ENCODE measurements around the gene RUFY3.
"Not testable (repeated sequence)": the region's sequence is repeated elsewhere in the genome, so short reads cannot be mapped to it uniquely, and the experiment has no call there.

Gene RUFY3

DNA sequence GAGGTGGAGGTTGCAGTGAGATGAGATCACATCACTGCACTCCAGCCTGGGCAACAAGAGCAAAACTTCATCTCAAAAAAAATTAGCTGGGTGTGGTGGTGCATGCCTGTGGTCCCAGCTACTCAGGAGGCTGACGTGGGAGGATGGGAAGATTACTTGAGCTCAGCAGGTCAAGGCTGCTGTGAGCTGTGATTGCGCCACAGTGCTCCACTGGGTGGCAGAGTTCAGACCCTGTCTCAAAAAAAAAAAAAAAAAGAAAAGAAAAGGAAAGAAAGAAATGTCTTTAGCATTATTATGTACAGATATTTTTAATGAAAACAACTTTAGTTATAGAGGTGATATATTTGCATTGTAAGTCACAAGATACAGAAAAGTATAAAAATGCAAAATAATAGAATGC, 14.2 kb downstream of the RUFY3 start:
- peak; percentile 40 for DNase-seq (ENCODE audit: low read depth)

- DNase-seq (ENCODE audit: low read depth): no peak
Measured at GRCh38 chr4:70737006-70737405, 15.2 kb downstream of the RUFY3 start.

DNA sequence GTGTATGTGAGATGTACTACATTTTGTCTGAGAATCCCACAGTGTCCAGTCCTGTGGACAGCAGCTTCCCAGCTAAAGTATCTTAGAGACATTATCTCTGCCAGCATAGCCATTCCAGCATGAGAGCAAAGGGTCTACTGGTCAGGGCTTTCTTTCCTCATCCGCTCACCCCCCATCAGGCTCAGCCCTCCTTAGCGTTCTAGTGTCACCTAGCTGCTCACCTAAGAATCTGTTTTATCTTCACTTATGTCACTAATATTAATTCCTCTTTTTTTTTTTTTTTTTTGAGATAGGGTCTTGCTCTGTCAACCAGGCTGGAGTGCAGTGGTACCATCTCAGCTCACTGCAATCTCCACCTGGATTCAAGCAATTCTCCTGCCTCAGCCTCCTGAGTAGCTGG, 15.6 kb downstream of the RUFY3 start:
- no peak for DNase-seq (ENCODE audit: low read depth)

DNA sequence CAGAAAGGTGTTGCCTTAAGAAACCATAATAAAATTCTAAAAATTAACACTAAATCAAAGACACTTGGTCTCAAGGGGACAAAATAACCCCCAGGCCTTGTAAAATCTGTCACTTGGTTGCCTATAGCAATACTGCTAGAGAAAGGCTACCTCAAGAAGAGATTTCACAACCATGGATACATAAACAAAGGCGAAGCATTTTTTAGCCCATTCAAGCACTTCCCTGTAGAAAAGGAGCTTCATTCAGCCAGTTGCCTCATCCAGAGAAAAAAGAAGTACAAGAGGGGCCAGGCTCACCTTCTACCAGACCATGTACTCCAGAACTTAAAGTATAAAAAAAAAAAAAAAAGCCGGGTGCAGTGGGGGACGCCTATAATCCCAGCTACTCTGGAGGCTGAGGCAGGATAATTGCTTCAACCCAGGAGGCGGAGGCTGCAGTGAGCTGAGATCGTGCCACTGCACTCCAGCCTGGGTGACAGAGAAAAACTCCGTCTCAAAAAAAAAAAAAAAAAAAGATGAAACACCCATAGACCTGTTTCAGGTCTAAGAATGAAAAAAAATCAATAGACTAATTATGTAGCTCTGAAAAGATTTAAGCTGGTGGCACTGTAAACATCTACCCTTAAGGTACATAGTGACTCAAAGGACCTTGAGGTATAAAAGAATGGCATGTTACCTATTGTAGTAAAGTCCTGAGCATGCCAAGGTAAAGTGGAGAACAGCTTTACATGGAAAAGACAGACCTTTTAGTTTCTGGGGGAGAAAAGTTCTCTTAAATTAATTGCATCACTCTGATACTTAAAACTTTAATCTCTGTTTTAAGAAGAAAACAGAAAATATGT, 18.0 kb downstream of the RUFY3 start:
- DNase-seq (ENCODE audit: low read depth): no peak

DNA sequence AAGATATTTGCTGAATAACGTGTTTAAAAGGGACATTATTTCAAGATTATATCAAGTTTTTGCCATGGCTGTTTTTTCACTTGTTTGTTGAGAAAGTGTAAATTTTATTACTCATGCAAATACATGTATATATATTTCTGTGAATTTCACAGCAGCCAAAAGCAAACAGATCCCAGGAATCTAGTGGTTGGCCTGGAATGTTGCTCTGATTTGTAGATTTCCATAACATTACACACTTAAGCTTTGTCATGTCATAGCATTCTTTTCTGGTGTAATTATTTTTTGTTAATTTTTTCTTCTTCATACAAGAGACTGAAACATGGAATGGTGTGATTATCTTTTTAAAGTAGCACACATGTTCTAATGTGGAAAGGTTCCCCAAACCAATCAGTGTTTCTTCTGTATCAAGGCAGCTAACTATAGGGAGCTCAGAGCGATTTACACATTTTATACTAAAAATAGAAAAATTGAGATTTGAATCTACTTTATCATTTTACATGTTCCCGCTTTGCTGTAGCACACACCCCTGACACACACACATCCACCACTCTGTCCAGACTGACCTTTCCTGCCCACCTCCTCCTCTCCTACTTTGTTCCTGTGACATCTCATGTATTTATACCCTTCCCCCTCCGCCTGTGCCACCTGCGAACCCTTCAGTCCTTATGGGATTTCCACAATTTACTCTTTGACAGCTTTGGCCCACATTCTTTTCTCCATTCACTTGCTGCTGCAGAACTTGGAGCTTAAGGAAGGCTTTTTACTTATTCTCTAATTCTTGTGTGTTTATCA, 20.3 kb downstream of the RUFY3 start:
- DNase-seq (ENCODE audit: low read depth): no peak

- peak; percentile 10 for DNase-seq (ENCODE audit: low read depth)
Measured at GRCh38 chr4:70743731-70744130, 22.0 kb downstream of the RUFY3 start.

DNA sequence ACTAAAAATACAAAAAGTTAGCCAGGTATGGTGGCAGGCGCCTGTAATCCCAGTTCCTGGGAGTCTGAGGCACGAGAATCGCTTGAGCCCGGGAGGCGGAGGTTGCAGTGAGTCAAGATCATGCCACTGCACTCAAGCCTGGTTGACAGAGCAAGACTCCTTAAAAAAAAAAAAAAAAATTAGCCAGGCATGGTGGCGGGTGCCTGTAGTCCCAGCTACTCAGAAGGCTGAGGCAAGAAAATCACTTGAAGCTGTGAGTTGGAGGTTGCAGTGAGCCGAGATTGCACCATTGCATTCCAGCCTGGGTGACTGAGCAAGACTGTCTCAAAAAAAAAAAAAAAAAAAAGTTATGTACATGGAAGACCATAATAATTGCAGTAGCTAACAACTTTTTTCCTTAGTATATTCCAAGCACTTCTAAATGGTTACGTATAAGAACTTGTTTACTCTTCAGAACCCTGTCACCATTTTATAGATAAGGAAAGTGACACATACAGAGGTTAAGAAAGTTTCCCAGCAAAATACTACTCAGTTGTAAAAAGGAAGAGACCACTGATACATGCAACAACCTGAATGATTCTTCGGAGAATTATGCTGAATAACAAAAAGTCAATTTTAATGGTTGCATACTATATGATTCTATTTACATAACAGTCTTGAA, 24.5 kb downstream of the RUFY3 start:
- DNase-seq (ENCODE audit: low read depth): peak; percentile 78

DNA sequence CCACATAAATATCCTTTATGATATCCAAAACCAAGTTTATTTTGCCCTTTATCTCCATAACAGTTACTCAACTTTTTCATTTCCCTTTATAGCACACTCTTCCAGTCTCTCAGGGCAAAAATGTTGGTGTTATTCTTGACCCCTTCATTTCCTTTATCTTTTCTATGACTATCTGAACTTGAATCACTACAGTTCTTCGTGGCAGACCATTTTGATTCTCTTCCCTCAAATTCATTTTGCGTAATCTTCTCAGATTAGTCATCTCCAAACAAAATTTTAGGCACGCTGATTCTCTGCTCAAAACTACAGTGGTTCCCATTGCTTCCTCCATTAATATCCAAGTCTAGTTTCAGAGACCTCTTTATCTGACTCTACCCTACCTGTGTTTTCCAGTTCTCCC, 26.1 kb downstream of the RUFY3 start:
- DNase-seq (ENCODE audit: low read depth): no peak

DNA sequence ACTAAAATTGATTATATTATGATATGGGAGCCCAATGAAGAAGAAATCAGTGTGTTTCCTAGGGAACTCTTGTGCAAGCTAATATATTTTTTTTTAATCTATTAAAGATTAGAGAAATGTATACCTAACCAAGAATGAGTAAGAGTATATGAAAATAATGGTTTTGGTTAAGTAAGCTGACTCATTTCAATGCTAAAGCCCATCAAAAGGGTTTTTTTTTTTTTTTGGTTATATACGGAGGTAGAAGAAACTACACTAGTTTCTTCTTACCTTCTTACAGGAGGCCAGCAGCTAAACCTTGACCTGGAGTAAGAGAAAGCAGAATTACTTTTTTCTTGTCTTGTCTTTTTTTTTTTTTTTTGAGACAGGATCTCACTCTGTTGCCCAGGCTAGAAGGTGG, 27.5 kb downstream of the RUFY3 start:
- DNase-seq (ENCODE audit: low read depth): no peak

DNA sequence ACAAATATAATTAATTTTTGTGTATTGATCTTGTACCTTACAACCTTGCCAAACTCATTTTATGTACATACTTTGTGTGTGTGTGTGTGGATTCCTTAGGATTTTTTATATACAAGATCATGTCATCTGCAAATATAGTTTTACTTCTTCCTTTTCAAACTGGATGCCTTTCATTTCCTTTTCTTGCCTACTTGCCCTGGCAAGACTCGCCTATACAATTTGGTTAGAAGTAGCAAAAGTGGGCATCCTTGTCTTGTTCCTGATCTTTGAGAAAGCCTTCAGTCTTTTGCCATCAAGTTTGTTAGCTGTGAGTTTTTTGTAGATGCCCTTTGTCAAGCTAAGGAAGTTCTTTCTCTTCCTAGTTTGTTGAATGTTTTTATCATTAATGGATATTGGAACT, 30.5 kb downstream of the RUFY3 start:
- no peak for DNase-seq (ENCODE audit: low read depth)

DNA sequence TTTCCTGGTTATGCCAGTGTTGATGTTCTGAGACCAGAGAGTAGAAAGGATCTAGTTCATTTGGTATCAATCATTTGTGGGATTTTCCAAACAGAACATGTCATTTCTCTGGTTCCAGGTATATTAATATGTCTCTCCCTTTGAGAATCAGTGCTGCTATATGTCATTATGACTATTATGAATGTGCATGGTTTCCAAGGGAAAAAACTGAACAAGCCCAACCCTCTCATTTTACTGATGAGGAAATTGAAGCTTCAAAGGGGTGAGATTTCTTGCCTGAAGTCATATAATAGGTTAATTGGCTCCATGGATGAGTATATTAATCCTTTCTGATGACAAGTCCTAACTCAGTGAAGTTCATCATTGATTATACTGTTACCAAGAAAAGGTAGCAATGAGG, 31.9 kb downstream of the RUFY3 start:
- DNase-seq (ENCODE audit: low read depth): no peak

GRCh38 chr4:70754470-70754869, 32.7 kb downstream of the RUFY3 start:
- DNase-seq (ENCODE audit: low read depth): no peak

DNA sequence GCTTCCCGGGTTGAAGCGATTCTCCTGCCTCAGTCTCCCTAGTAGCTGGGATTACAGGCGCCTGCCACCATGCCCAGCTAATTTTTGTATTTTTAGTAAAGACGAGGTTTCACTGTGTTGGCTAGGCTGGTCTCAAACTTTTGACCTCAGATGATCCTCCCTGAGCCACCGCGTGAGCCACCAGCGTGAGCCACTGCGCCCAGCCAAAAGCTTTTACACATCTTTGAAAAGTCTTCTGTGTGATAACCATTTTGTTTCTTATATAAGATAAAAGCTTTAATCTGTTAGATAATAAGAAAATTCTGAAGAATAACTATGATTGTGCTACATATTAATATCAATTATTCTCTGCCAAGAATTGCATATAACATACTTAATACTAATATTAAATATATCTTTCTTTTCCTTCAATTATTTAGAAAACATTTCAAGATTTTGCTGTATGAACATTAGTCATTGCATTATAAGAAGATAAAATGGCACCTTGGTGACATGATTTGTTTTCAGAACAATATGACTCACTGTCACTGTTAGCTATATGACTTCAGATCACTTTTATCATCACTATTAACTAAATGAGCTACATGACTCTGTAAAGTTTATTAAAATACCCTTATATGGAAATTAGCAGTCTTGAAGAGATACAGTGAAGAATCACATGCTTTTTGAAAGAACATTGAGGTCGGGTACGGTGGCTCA, 33.4 kb downstream of the RUFY3 start:
- DNase-seq (ENCODE audit: low read depth): no peak

DNA sequence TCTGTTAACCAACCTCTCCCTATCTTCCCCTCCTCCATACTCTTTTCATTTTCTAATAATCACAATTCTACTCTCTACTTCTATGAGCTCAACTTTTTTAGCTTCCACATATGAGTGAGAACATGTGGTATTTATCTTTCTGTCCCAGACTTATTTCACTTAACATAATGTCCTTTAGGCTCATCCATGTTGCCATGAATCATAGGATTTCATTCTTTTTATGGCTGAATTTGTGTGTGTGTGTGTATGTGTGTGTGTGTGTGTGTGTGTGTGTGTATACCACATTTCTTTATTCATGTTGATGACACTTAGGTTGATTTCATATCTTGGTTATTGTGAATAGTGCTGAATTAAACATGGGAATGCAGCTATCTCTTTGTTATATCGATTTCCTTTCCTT, 37.4 kb downstream of the RUFY3 start:
- DNase-seq (ENCODE audit: low read depth): no peak

- DNase-seq (ENCODE audit: low read depth): no peak
Measured at GRCh38 chr4:70759627-70760026, 37.9 kb downstream of the RUFY3 start.

GRCh38 chr4:70760662-70761061, 38.9 kb downstream of the RUFY3 start:
- no peak for DNase-seq (ENCODE audit: low read depth)

GRCh38 chr4:70761276-70761816, 39.6 kb downstream of the RUFY3 start:
- no peak for DNase-seq (ENCODE audit: low read depth)

GRCh38 chr4:70765368-70765767, 43.6 kb downstream of the RUFY3 start:
- DNase-seq (ENCODE audit: low read depth): no peak

GRCh38 chr4:70768301-70768948, 46.7 kb downstream of the RUFY3 start:
- DNase-seq (ENCODE audit: low read depth): no peak

DNA sequence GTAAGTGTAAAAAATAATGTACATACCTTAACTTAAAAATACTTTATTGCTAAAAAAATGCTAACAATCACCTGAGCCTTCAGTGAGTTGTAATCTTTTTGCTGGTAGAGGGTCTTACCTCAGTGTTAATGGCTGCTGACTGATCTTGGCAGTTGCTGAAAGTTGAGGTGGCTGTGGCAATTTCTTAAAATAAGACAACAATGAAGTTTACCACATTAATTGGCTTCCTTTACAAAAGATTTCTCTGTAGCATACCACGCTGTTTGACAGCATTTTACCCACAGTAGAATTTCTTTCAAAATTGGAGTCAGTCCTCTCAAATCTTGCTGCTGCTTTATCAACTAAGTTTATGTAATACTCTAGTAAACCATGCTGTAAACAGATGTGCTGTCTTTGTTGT, 47.6 kb downstream of the RUFY3 start:
- not testable (repeated sequence) for DNase-seq (ENCODE audit: low read depth)

DNA sequence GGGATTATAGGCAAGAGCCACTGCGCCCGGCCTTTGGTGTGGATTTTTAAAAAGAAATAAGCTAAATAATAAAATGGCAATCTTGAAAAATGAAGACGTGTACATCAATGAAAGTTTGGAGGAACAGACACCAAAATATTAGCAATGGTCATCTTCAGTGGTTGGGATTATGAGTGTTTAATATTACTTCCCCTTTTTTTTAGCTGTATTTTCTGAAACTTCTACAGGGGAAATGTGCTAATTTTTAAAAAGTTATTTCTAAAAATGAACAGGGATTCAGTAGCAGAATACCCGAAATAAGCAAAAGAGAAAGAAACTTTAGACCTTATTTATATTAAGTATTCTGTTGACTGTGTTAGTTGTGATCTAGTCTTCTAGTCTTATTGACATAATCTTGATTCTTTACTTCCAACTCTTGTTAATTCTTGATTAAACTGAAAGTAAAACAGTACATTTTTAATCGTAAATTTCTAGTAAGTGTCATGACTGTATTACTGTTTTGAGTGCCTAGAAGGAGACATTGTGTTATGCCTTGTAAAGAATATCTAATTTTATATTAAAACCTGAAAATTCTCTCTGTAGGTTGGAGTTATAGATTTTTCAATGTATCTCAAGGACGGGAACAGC, 51.3 kb downstream of the RUFY3 start:
- DNase-seq (ENCODE audit: low read depth): no peak
